B cell (primary cell): ENCODE measurements around the gene TGFBR2. TPM values are rescaled to one million over a fixed set of nuclear protein-coding genes. Genes with fewer than 3 reads are reported as not detected.

ENCODE experiments used
- ATAC-seq: fragments of 200-7000 bp; cut with Tn5 transposase; one replicate; pipeline ENCODE4 v1.10.0; 2021; ENCODE audit warnings: low read depth, mild to moderate bottlenecking, moderate number of reproducible peaks, moderate library complexity
- CTCF ChIA-PET: fragments of 350-600 bp; sonication (Branson Sonifier 250); formaldehyde crosslinking; loops from one replicate; lab custom pipeline; 2021; ENCODE audit warnings: antibody characterized with exemption, inconsistent platforms; lab: Charles Lee
- POLR2A ChIA-PET: fragments of 350-600 bp; sonication (Branson Sonifier 250); formaldehyde crosslinking; loops from one replicate; lab custom pipeline; 2021; ENCODE audit warnings: antibody characterized with exemption; lab: Charles Lee
- DNase-seq: peaks from one replicate; pipeline ENCODE4 v3.0.0; 2013
- H2AFZ ChIP-seq: 2 replicates; pipeline ENCODE4 v1.6.1; 2012; ENCODE audit warnings: mild to moderate bottlenecking, low read depth, low read length; ENCODE audit not compliant: insufficient read depth, poor library complexity, severe bottlenecking
- H3K27ac ChIP-seq, 2 donors: 1 replicate in 1 of 2; 2 replicates in 1 of 2; pipeline ENCODE4 v1.5.1; 2012 to 2013; ENCODE audit warnings: low read length in 2 of 2, mild to moderate bottlenecking in 2 of 2, moderate library complexity in 1 of 2
- H3K27me3 ChIP-seq, 4 experiments: fragments of 200-600 bp in 1 of 4; sonication (generic) in 1 of 4; replicated peaks in 1 of 4; 1 replicate in 2 of 4; 2 replicates in 2 of 4; pipeline versions ENCODE4 v1.6.1 to v1.7.0; 2013 to 2016; ENCODE audit warnings: low read length in 3 of 4, mild to moderate bottlenecking in 2 of 4, mixed read lengths in 1 of 4, moderate library complexity in 1 of 4; ENCODE audit not compliant: insufficient read depth in 4 of 4, control insufficient read depth in 3 of 4; ENCODE audit errors: control extremely low read depth in 1 of 4
- H3K36me3 ChIP-seq, 2 experiments: replicated peaks in 1 of 2; 1 replicate in 1 of 2; 2 replicates in 1 of 2; pipeline versions ENCODE4 v1.6.1 to v1.7.1; 2013; ENCODE audit warnings: low read length in 1 of 2; ENCODE audit not compliant: insufficient read depth in 2 of 2, control insufficient read depth in 1 of 2; ENCODE audit errors: control extremely low read depth in 1 of 2, extremely low read depth in 1 of 2
- H3K4me1 ChIP-seq, 2 donors: fragments of 200-600 bp in 1 of 2; sonication (generic) in 1 of 2; 1 replicate in 1 of 2; 2 replicates in 1 of 2; pipeline versions ENCODE4 v1.5.1 to v1.6.1; 2013 to 2017; ENCODE audit warnings: low read length in 2 of 2; ENCODE audit not compliant: control insufficient read depth in 2 of 2, insufficient read depth in 2 of 2
- H3K4me2 ChIP-seq: replicated peaks from 2 replicates; pipeline ENCODE3; 2012; ENCODE audit warnings: mild to moderate bottlenecking, low read depth, low read length; ENCODE audit not compliant: poor library complexity, severe bottlenecking
- H3K4me3 ChIP-seq, 5 experiments: fragments of 200-600 bp in 1 of 5; sonication (generic) in 1 of 5; 1 replicate in 3 of 5; 2 replicates in 2 of 5; pipeline versions ENCODE4 v1.5.1 to v1.7.0; 2011 to 2016; ENCODE audit warnings: low read length in 4 of 5, mild to moderate bottlenecking in 4 of 5, low read depth in 2 of 5, control low read depth in 1 of 5, moderate library complexity in 1 of 5; ENCODE audit not compliant: insufficient read depth in 1 of 5; ENCODE audit errors: control extremely low read depth in 1 of 5, extremely low read depth in 1 of 5
- H3K79me2 ChIP-seq: fragments of 200-600 bp; sonication (generic); one replicate; pipeline ENCODE4 v1.6.0; 2016; ENCODE audit warnings: low read length; ENCODE audit not compliant: control insufficient read depth, insufficient read depth
- H3K9ac ChIP-seq: fragments of 200-600 bp; sonication (generic); 2 replicates; pipeline ENCODE4 v1.6.1; 2017; ENCODE audit warnings: mild to moderate bottlenecking, low read length, moderate library complexity
- H3K9me3 ChIP-seq, 3 donors: one replicate each; pipeline versions ENCODE4 v1.6.1 to v1.7.1; 2013; ENCODE audit warnings: low read length in 2 of 3; ENCODE audit not compliant: control insufficient read depth in 2 of 3, insufficient read depth in 1 of 3; ENCODE audit errors: control extremely low read depth in 1 of 3
- H4K20me1 ChIP-seq: 2 replicates; pipeline ENCODE4 v1.6.0; 2012; ENCODE audit warnings: mild to moderate bottlenecking, low read length; ENCODE audit not compliant: insufficient read depth, control insufficient read depth, poor library complexity, severe bottlenecking
- H3K27ac Mint-ChIP-seq: one replicate; pipeline ENCODE4 v1.8.0; 2021; ENCODE audit warnings: mixed read lengths
- H3K27me3 Mint-ChIP-seq: one replicate; pipeline ENCODE4 v1.8.0; 2021; ENCODE audit warnings: mixed read lengths
- H3K4me1 Mint-ChIP-seq: one replicate; pipeline ENCODE4 v1.8.0; 2021; ENCODE audit warnings: mixed read lengths
- H3K4me3 Mint-ChIP-seq: one replicate; pipeline ENCODE4 v1.8.0; 2021; ENCODE audit warnings: mixed read lengths
- H3K9me3 Mint-ChIP-seq: one replicate; pipeline ENCODE4 v1.8.0; 2022; ENCODE audit warnings: mixed read lengths; ENCODE audit not compliant: insufficient read depth
- EZH2 ChIP-seq: IDR thresholded peaks from 2 replicates; pipeline ENCODE4 v1.6.1; 2012; ENCODE audit warnings: borderline replicate concordance, low read depth, mild to moderate bottlenecking, moderate library complexity, low read length; ENCODE audit not compliant: insufficient read depth, poor library complexity, severe bottlenecking
- WGBS: methylation state at CpG from one replicate; pipeline ENCODE4 v1.1.5; 2013; ENCODE audit warnings: missing lambda C conversion rate; ENCODE audit not compliant: insufficient coverage; 5-methylcytosine and 5-hydroxymethylcytosine counted together
- intact Hi-C: fragments of 100-400 bp; cut with micrococcal nuclease; formaldehyde crosslinking; loops from one replicate; pipeline ENCODE4 v1.10.0; 2022
- polyA plus RNA-seq: library from polyadenylated mRNA; depleted of rRNA; stranded (reverse); fragments of >200 nt; gene quantifications from 2 replicates; pipeline ENCODE4 v1.2.3, GENCODE V29; 2012
- total RNA-seq, 2 donors: library from RNA; stranded (reverse); fragments of 120-200 nt in 1 of 2; gene quantifications; 1 replicate in 1 of 2; 2 replicates in 1 of 2; pipeline versions ENCODE4 v1.2.3 to v1.2.4, GENCODE V29; 2013 to 2022
- TF ChIP-seq, protein P1 (sequence below): fragments of 200-600 bp; IDR thresholded peaks from one replicate; pipeline ENCODE4 v1.8.0; 2022; ENCODE audit warnings: antibody characterized with exemption, mild to moderate bottlenecking

The TGFBR2 gene
- total and polyA plus RNA-seq, 2 donors (not counting 1 experiment from before 2014, with no cell fraction given): 68.7 to 189 TPM

DNA sequence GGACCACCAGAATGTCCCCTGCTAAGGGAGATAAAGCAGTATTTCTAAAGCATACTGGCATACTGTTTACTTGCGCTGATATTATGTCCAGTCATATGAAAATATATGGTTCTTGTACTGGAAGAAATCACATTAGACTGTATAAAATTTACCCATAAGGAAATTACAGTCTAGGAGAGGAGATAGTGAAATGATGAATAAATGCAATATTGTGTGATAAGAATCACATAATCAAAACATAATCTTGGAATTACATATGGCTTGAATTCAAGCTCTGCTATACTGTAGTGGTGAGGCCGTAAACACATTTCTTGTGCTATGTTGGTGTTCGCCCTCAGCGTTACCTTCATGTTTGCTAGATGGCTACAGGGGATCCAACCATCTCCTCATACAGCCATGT is 20.7 kb upstream of the TGFBR2 start:
- TF ChIP-seq, protein P1, sequence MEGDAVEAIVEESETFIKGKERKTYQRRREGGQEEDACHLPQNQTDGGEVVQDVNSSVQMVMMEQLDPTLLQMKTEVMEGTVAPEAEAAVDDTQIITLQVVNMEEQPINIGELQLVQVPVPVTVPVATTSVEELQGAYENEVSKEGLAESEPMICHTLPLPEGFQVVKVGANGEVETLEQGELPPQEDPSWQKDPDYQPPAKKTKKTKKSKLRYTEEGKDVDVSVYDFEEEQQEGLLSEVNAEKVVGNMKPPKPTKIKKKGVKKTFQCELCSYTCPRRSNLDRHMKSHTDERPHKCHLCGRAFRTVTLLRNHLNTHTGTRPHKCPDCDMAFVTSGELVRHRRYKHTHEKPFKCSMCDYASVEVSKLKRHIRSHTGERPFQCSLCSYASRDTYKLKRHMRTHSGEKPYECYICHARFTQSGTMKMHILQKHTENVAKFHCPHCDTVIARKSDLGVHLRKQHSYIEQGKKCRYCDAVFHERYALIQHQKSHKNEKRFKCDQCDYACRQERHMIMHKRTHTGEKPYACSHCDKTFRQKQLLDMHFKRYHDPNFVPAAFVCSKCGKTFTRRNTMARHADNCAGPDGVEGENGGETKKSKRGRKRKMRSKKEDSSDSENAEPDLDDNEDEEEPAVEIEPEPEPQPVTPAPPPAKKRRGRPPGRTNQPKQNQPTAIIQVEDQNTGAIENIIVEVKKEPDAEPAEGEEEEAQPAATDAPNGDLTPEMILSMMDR: no peak
- no peak for TF ChIP-seq EZH2
- no peaks in the 10 kb centered on the region for H3K4me1 Mint-ChIP-seq
- intact Hi-C loops: no loop called here
- Histone ChIP-seq H3K4me2 (no peak overlapping the region), H3K9ac (no peak overlapping the region), H3K9me3 (peaks cover 0 to 2% (median 0%) of the 10 kb centered on the region in 3 donors), H3K4me1 (no peaks in the 10 kb centered on the region), H2AFZ (no peak overlapping the region), H3K27ac (no peak overlapping the region), H4K20me1 (no peaks in the 10 kb centered on the region), H3K4me3 (no peak overlapping the region), H3K79me2 (no peaks in the 10 kb centered on the region), H3K36me3 (no peaks in the 10 kb centered on the region), H3K27me3 (no peaks in the 10 kb centered on the region)
- no peak overlapping the region for H3K4me3 Mint-ChIP-seq
- no peaks in the 10 kb centered on the region for H3K27me3 Mint-ChIP-seq
- H3K9me3 Mint-ChIP-seq: no peaks in the 10 kb centered on the region
- no peak overlapping the region for H3K27ac Mint-ChIP-seq
- POLR2A ChIA-PET: interaction anchor here (0.6 kb wide), 2 partner anchors 22 to 45 kb away, joined by 3 to 8 read pairs; no protein-coding TSS in a partner anchor
- ATAC-seq: no peak
- no peak for DNase-seq
- CTCF ChIA-PET: interaction anchor here (1.2 kb wide), 1 partner anchor 10 kb away, joined by 3 read pairs; no protein-coding TSS in a partner anchor
- no CpG with 5 or more reads among the region's 4 CpGs for WGBS

DNA sequence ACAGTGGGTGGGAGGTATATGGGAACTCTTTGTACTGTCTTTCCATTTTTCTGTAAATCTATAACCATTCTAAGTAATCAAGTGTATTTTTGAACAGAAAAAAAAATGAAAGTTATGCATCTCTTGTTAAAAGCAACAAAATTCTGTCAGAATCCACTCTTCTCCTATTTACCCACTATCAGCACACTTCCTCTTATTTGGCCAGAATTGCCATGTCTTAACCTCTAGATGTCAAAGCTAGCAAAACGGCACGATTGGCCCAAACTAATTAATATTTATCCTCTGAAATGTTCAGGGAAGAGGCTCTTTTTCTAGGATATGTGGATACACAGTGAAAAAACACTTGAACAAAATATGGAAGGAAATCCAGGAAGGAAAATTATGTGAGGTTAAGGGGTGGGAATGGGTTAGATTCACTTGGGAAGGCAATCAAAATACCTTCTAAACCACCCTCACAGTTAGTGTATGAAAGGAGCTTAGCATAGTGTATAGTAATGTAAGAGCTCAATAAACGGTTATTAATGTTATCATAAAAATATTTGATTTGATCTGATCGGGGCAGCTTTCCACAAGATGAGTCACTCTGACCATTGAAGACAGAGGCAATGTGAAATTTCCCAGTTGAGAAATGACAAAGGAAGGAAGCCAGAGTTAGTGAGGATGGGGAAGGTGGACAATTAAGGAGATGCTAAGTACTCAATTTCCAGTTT is 20.1 kb upstream of the TGFBR2 start:
- Mint-ChIP-seq H3K4me3 (no peak overlapping the region), H3K27me3 (no peaks in the 10 kb centered on the region), H3K9me3 (no peaks in the 10 kb centered on the region), H3K27ac (no peak overlapping the region), H3K4me1 (no peaks in the 10 kb centered on the region)
- POLR2A ChIA-PET: interaction anchor here (0.6 kb wide), 1 partner anchor 45 kb away, joined by 8 read pairs; no protein-coding TSS in a partner anchor
- H3K4me1 ChIP-seq: no peaks in the 10 kb centered on the region
- ATAC-seq: no peak
- no peak overlapping the region for H3K9ac ChIP-seq
- no peak overlapping the region for H2AFZ ChIP-seq
- no peak overlapping the region for H3K27ac ChIP-seq
- no peaks in the 10 kb centered on the region for H4K20me1 ChIP-seq
- H3K9me3 ChIP-seq: peaks cover 0 to 2% (median 0%) of the 10 kb centered on the region in 3 donors
- H3K79me2 ChIP-seq: no peaks in the 10 kb centered on the region
- WGBS: 94% methylated on average over 2 of the region's 4 CpGs
- H3K4me2 ChIP-seq: no peak overlapping the region
- intact Hi-C loops: no loop called here
- H3K36me3 ChIP-seq: no peaks in the 10 kb centered on the region
- CTCF ChIA-PET: interaction anchor here (1.0 to 1.2 kb wide), 2 partner anchors 11 to 112 kb away, joined by 3 read pairs; no protein-coding TSS in a partner anchor
- H3K27me3 ChIP-seq: no peaks in the 10 kb centered on the region
- no peak overlapping the region for H3K4me3 ChIP-seq
- DNase-seq: no peak
- TF ChIP-seq EZH2: no peak
